ENCODE results near the gene OTUD1. TPM values are rescaled to one million over a fixed set of nuclear protein-coding genes. Genes with fewer than 3 reads are reported as not detected.

OTUD1 gene
- total and polyA plus RNA-seq, 12 donors, result 11.4 to 617 (median 32.2) TPM

DNA sequence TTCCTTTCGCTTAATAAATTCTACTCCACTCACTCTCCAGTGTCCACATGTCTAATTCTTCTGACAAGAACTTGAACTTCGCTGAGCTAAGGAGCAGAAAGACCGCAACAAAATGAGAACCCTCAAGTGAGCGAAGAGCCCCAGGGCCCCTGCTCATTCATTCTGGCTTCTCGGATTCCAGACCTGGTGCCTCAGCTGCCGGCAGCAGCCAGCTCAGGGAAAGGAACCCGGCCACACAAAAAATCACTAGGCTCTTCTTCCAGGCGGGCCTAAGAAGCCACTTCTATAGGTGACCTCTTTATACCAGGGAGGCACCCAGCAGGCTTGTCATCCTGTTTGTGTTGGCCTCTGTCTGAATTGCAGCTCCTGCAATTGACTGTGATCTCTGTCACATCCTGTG, 33.3 kb downstream of the OTUD1 start:
- Histone ChIP-seq H3K36me3 (no peaks in the 10 kb centered on the region), H3K9me3 (no peaks in the 10 kb centered on the region), H3K27me3 (no peaks in the 10 kb centered on the region), H3K27ac (no peak overlapping the region), H3K4me3 (no peak overlapping the region), H3K4me1 (peaks cover 0 to 12% (median 7%) of the 10 kb centered on the region in 9 donors)
- 78 to 80% methylated on average over 8 of the region's 8 CpGs for WGBS, 2 donors
- TF ChIP-seq, protein P1, sequence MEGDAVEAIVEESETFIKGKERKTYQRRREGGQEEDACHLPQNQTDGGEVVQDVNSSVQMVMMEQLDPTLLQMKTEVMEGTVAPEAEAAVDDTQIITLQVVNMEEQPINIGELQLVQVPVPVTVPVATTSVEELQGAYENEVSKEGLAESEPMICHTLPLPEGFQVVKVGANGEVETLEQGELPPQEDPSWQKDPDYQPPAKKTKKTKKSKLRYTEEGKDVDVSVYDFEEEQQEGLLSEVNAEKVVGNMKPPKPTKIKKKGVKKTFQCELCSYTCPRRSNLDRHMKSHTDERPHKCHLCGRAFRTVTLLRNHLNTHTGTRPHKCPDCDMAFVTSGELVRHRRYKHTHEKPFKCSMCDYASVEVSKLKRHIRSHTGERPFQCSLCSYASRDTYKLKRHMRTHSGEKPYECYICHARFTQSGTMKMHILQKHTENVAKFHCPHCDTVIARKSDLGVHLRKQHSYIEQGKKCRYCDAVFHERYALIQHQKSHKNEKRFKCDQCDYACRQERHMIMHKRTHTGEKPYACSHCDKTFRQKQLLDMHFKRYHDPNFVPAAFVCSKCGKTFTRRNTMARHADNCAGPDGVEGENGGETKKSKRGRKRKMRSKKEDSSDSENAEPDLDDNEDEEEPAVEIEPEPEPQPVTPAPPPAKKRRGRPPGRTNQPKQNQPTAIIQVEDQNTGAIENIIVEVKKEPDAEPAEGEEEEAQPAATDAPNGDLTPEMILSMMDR (IDR thresholded peaks at IDR 0.05), result no peak
- intact Hi-C loops (cut with DNase I), result no loop called here
- ATAC-seq (no peak), DNase-seq (no peak)

DNA sequence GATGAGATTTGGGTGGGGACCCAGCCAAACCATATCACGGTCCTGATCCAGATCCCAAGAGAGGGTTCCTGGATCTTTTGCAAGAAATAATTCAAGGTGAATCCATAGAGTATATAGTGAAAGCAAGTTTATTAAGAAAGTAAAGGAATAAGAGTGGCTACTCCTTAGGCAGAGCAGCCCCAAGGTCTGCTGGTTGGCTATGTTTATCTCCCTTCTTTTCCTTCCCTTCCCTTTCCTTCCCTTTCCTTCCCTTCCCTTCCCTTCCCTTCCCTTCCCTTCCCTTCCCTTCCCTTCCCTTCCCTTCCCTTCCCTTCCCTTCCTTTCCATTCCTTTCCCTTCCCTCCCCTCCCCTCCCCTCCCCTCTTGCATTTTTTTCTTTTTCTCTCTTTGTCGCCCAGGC, 35.2 kb downstream of the OTUD1 start:
- ATAC-seq, result no peak
- WGBS, 2 donors, result 87 to 95% methylated on average over 2 of the region's 2 CpGs
- intact Hi-C loops (cut with DNase I), result no loop called here

DNA sequence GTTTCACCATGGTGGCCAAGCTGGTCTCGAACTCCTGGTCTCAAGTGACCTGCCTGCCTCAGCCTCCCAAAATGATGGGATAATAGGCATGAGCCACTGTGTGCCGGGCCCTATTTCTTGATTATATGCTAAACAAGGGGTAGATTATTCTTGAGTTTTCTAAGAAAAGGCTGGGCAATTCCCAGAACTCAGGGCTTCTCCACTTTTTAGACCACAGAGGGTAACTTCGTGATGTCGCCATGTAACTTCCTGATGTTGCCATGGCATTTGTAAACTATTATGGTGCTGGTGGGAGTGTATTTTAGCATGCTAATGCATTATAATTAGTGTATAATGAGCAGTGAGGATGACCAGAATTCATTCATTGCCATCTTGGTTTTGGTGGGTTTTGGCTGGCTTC, 35.8 kb downstream of the OTUD1 start:
- no peak overlapping the region for H3K27ac ChIP-seq
- H3K4me3 ChIP-seq, result no peak overlapping the region
- no peak for DNase-seq
- H3K9me3 ChIP-seq, result no peaks in the 10 kb centered on the region
- no peaks in the 10 kb centered on the region for H3K36me3 ChIP-seq
- TF ChIP-seq, protein P1 (IDR thresholded peaks at IDR 0.05), result no peak
- 91 to 95% methylated on average over 4 of the region's 4 CpGs for WGBS, 2 donors
- H3K27me3 ChIP-seq, result no peaks in the 10 kb centered on the region
- ATAC-seq, result no peak
- intact Hi-C loops (cut with DNase I), result no loop called here
- H3K4me1 ChIP-seq, result peaks cover 0 to 6% (median 1%) of the 10 kb centered on the region in 9 donors

More for the DNA sequence above, 35.2 kb downstream of the OTUD1 start:
- Histone ChIP-seq H3K27ac (no peak overlapping the region), H3K36me3 (no peaks in the 10 kb centered on the region), H3K9me3 (no peaks in the 10 kb centered on the region), H3K4me3 (no peak overlapping the region), H3K27me3 (no peaks in the 10 kb centered on the region), H3K4me1 (peaks cover 0 to 12% (median 5%) of the 10 kb centered on the region in 9 donors)
- no peak for DNase-seq
- TF ChIP-seq, protein P1 (IDR thresholded peaks at IDR 0.05), result no peak

DNA sequence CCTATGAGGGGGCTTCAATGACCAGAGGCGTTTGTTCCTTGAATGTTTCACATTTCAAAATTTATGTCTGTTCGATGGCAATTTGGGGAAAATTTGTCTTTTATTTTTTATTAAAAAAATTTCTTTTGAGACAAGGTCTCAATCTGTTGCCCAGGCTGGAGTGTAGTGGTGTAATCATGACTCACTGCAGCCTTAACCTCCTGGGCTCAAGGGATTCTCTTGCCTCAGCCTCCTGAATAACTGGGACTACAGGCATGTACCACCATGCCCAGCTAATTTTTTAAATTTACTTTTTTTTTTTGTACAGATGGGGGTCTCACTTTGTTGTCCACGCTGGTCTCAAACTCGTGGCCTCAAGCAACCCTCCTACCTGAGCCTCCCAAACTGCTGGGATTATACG, 39.7 kb downstream of the OTUD1 start:
- Histone ChIP-seq H3K4me3 (no peak overlapping the region), H3K27ac (no peak overlapping the region), H3K9me3 (no peaks in the 10 kb centered on the region), H3K4me1 (peaks cover 0 to 4% (median 0%) of the 10 kb centered on the region in 9 donors), H3K27me3 (no peaks in the 10 kb centered on the region), H3K36me3 (no peaks in the 10 kb centered on the region)
- intact Hi-C loops (cut with DNase I), result no loop called here
- TF ChIP-seq, protein P1 (IDR thresholded peaks at IDR 0.05), result no peak
- ATAC-seq (no peak), DNase-seq (no peak)
- WGBS, 2 donors, result 92 to 94% methylated on average over 5 of the region's 5 CpGs

All from heart right ventricle (tissue), 16 donors.